T-helper 1 cell treated with Interleukin-12 subunit alpha and Interleukin-12 subunit beta and Interleukin-4 antibody, amounts not matched to agents 30 ng/mL and 1 ng/mL, for 36 hours (primary cell): Measurements from ENCODE around the gene NTMT1. TPM values are rescaled to one million over a fixed set of nuclear protein-coding genes. Genes with fewer than 3 reads are reported as not detected.
"Not testable (repeated sequence)": the region's sequence is repeated elsewhere in the genome, so short reads cannot be mapped to it uniquely, and the experiment has no call there.

Source experiments
- intact Hi-C: fragments of 100-400 bp; cut with micrococcal nuclease; formaldehyde crosslinking; loops from one replicate; pipeline ENCODE4 v1.15.1; 2024
- total RNA-seq: library from RNA; stranded (reverse); gene quantifications from 2 replicates; pipeline ENCODE4 v1.2.3, GENCODE V29; 2022

The NTMT1 gene
- total RNA-seq, 1 donor from 2014 or later: 35.4 TPM

DNA sequence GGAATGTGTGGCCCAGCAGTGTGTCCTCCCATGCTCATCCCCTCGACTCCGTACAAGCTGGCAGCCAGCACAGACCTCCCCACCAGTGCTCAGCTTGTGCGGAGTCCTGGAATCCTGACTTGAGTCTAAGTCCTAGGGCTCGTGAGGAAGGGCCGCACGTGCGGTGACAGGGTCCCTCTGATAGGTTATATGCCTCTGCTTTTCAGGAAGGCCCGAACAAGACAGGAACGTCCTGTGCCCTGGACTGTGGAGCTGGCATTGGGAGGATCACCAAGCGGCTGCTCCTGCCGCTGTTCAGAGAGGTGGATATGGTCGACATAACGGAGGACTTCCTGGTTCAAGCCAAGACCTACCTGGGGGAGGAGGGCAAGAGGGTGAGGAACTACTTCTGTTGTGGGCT lies 7.9 kb downstream of the NTMT1 start:
- intact Hi-C loops: no loop called here

DNA sequence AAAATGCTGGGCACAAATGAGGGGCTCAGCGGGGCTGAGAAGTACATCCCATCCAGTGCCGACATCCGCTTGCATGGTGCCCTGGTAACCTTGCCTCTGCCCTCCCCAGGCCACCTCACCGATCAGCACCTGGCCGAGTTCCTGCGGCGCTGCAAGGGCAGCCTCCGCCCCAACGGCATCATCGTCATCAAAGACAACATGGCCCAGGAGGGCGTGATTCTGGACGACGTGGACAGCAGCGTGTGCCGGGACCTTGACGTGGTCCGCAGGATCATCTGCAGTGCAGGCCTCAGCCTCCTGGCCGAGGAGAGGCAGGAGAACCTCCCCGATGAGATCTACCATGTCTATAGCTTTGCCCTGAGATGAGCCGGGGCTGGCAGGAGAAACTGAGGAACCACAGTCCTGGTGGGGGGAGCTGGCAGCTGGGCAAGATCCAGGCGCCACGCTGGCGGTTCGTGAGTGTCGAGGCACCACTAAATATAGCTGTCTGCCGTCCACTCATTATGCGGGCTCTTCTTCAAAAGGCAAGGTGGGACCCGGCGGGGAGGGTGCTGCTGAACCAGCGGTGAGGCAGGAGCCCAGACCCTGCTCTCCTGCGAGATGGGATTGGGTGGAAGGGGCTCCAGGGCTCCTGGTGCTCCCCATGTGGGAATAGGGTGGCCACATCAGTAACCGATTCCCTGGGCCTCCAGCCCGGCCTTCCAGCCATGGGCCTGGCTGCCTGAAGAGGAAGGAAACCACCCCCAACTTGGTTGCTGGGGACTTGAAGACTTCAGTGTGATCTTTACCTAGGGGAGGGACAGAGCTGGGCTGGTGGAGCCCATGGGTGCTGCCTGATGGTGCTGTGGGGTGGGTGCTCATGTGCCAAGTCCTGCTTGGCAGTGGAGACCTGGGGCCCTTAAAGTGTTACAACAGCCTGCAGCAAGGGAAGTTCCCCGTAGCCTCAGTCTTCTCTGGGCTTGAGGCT lies 9.4 kb downstream of the NTMT1 start:
- intact Hi-C loops: no loop called here

DNA sequence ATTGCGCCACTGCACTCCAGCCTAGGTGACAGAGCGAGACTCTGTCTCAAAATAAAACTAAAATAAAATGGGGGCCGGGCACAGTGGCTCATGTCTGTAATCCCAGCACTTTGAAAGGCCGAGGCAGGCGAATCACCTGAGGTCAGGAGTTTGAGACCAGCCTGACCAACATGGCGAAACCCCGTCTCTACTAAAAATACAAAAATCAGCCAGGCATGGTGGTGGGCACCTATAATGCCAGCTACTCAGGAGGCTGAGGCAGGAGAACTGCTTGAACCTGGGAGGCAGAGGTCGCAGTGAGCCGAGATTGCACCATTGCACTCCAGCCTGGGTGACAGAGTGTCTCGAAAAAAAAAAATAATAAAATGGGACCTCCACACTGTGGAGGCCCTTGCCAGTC lies 10.4 kb downstream of the NTMT1 start:
- intact Hi-C loops: not testable (repeated sequence)

DNA sequence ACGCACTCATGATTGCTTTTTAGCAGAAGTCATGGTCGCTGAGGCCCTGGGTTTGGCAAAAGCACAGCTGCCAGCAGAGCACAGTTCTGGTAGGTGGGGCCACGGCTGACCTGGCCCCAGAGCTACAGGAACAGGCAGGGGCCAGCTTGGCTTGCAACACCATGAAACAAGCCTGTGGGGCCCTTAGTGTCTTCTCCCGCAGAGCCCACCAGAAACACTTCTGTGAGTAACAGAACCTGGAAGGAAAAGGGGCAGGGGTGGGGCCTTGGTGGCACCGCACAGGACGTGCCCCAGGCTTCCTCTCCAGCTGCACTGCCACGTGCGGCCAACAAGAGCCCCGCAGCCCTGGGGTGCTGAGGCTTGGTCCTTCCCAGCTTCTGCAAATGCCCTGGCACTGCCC lies 11.1 kb downstream of the NTMT1 start:
- intact Hi-C loops: no loop called here

DNA sequence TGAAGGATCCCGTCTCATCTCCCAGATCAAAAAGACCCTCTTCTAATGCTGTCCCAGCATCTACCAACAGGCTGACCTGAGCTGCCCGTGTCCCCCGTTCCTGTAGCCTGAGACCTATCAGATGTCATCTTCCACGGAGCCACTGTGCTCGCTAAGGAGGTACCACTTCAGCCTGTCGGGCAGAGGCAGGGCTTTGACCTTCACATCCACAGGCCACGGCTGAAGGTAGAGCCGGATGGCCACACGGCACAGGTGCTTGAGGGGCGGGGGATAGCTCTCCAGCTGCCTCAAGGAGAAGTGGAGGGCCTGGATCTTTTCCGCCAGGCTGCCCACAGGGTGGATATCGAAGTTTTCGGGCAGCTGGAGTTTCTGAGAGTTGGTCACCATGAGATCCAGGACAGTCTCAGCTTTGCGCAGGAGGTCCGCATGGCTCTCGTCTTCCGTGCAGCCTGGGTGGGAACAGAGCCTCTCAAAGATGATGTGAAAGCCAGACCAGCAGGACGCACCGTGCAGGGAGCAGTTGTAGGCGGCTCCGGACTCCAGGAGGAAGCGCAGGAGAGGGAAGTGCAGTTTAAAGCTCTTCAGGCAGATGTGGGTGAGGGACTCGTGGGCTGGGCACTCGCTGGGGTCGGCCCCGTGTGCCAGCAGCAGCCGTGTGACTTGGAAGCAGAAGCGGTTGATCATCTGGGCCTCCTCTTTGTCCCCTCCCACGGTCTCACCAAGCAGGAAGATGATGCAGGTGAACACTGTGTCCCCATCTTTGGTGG lies 11.9 kb downstream of the NTMT1 start:
- intact Hi-C loops: no loop called here

DNA sequence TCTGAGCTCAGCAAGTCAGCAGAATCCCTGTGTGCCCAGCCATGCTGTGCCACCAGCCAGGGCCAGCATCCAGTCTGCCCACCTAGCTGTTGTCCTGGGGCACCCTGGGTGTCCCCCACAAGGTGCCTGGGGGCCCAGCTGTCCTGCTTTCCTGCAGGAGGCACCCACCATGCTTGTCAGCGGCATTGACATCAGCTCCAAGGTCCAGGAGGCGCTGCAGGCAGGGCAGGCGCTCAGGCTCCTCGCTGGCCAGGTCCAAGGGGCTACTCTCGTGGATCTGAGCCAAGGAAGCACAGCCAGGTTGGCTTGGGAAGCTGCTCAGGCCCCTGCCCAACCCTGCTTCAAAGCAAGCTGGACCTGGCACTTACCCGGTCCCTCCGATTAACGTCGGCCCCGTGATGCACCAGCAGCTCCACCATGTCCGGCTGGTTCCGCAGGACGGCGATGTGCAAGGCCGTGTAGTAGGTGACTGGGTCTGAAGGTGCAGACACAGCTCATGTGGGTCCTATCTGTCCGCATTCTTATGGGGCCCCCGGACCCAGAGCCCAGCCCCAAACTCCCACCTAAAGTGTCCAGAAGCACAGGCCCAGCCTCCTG lies 13.2 kb downstream of the NTMT1 start:
- intact Hi-C loops: no loop called here

DNA sequence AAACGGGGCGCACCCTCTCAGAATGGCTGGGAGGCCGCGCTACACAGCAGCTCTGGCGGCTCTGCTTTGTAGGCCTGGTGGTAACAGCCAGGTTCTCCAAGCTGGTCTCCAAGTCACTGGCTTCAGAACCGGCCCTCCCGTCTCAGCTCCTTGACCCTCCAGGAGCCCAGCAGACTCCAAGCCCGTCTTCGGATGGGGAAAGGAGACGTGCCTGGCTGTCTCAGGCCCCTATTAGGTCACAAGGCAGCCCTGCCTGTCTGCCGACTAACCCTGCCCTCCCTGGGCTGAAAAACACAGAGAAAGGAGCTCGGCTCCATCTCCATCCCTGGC lies 13.8 kb downstream of the NTMT1 start:
- intact Hi-C loops: loop anchor here (5.0 kb wide), 2 partner anchors 73 to 867 kb away; partner anchors contain the start of gene ZER1

DNA sequence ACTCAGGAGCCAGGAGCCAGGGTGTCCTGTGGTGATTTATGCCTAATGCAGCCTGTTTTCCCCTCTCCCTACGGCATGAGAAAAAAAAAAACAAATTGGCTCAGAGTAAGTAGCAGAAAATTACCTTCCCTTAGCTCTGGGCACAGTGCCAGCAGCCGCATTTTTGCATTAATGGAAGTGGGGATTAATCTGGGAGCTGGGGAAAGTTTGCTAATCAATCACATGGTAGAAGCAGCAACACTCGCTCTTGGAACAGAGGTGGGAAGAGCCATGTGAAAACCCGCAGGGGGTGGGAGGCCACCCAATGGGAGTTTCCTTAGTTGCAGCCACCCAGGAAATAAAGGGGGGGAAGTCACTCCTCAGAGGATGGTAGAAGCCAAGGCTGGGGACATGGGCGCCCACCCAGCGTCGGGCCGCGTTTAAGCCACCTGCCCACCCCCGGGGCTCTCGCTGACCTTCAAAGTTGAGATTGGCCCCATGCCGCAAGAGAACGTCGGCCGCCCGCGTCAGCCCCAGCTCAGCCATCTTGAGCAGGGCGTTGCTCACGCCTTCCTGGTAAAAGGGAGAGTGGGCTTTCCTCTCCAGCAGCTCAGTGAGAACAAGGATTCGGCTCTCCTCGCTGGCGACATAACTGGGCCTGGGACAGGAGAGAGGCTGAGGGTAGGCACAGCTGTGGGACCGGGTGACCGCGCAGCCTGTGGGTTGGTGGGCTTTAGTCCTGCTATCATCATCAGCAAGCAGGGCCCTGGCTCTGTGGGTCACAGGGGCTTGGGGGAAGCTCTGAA lies 14.3 kb downstream of the NTMT1 start:
- intact Hi-C loops: loop anchor here (5.0 kb wide), 2 partner anchors 72 to 868 kb away; partner anchors contain the start of gene ZER1

DNA sequence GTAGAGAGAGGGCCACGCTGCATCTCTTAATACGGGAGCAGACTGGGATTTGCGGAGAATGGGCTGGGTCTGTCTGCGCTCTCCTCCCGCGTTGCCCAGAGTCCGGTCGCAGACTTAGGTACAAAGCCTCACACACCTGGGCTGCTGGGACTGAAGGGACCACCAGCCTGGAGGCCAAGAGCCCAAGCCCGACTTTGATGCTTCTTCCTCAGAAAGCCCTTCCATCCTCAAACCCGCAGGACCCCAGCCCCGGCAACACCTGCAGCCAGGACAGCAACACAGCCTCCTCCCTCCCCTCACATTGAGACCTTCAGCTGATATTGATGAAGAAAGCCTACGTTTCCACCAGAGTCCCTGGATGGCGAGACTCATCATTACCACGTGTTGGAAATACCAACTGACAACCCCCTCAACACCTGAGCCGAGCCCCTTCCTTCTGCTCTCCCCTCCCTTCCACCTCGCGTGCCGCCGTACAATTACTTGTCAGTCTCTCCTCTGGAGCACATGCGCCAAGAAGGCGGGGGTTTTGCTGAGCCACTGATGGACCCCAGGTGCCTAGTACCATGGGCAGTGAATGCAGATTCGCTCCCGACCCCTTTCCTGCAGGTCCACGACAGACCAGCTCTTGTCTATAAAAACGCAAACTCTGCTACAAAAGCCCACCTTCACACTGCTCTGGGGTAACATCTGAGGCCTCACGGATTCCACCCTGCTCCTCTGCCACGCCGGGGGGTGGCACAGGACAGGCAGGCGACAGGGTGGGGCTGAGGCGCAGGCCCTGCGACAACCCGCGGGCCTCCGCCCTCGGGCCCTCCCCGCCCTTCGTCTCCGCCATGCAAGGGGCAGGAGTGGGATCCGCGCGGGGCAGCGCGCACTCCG lies 15.1 kb downstream of the NTMT1 start:
- intact Hi-C loops: loop anchor here (5.0 kb wide), 2 partner anchors 71 to 869 kb away; partner anchors contain the start of gene ZER1

DNA sequence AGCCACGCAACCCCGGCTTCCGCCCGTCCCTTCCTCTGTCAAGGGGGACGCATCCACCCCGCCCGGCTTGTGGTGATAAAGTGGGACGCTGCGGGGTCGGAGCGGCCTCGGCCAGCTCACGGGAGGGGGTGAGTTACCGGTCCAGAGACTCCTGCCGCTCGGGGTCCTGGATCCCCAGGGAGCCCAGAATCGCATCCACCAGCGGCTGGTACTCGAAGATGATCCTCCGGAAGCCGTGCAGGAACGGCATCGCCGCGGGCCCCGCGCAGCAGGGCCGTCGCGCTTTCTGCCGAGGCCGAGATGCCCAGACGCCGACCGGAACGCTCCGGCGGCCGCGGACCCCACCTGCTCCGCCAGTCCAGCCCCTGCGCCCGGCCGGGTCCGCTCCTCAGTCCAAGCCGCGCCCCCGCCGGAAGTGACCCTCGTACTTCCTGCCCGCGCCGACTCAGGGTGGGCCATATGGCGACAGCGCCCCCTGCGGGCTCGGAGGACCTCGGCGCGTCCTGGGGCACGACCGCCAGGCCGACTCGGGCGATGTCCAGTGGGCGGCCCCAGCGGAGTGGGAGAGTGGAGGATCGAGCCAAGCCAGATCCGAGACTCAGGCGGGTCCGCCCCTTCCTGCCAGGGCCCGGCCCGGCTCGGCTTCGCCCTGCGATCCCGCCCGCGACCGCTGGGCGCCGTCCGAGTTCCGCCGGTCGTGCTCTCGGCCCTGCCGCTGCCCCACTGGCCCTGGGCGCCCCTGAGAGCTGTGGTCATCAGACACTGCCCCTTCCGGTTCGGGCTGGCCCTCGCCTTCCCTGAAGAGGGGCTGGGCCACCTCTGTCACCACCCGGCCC lies 16.0 kb downstream of the NTMT1 start, which contains the start of gene ASB6:
TSS of gene ASB6 (minus strand) at position 402 of the 836 bp plus-strand sequence. CDS start at position 250, 152 bp downstream.
- intact Hi-C loops: loop anchor here (1.0 to 5.0 kb wide), 8 partner anchors 16 to 870 kb away; partner anchors contain the start of genes CRAT, NTMT1, PRRX2 and ZER1

DNA sequence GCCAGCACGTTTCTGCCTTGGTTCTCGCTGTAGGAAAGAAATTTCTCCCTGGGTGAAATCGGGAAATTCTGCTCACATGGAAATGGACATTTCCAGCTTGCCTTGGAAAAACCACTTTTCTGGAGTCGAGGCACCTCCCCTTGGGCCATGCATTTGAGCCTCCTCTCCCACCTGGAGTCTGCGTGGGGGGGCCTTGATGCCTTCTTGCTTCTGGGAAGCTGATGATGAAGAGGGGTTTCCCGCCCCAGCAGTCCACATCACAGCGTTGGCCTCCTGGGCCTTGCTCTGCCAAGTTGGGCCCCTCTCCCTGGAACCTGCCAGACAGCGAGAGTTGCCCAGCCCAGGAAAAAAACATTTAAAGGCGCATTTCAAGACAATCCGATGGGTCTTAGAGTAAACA lies 17.7 kb downstream of the NTMT1 start:
- intact Hi-C loops: loop anchor here (5.0 kb wide), 2 partner anchors 69 to 871 kb away; partner anchors contain the start of gene ZER1

DNA sequence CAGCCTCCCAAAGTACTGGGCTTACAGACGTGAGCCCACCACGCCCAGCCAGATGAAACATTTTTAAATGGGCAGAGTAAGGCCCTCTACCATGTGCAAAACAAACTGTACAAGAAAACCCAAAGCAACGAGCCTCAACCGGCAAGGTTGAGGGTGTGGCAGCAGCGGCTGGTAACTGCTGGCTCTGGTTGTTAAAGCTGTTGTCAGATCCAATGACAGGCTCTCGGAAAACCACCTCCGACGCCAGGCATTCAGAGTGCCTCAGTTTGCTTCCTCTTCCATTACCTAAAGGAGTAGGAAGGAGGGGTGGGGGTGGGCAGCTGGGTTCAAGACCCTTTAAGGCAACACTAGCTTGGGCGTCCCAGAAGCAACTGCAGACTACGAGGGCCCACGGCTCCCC lies 18.4 kb downstream of the NTMT1 start:
- intact Hi-C loops: loop anchor here (5.0 kb wide), 2 partner anchors 68 to 872 kb away; partner anchors contain the start of gene ZER1

DNA sequence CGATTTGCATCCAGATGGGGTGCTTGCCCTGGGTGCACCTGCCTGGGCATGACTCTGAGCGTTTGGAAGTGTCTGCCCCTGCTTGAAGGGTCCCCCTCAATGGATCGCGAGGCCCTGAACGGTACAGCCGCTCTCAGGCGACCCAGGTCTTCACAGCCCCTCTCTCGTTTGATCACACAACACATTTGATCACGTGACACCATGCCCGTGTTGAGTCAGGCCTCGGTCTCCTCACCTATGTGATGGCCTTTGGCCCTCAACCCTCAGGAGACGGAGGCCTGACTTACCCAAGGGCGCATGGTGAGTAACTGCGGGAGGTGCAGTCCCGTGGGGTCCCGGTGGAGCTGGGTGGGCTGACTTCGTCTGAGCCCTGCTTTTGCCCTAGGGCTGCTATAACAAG lies 18.9 kb downstream of the NTMT1 start:
- intact Hi-C loops: loop anchor here (5.0 kb wide), 2 partner anchors 67 to 873 kb away; partner anchors contain the start of gene ZER1

DNA sequence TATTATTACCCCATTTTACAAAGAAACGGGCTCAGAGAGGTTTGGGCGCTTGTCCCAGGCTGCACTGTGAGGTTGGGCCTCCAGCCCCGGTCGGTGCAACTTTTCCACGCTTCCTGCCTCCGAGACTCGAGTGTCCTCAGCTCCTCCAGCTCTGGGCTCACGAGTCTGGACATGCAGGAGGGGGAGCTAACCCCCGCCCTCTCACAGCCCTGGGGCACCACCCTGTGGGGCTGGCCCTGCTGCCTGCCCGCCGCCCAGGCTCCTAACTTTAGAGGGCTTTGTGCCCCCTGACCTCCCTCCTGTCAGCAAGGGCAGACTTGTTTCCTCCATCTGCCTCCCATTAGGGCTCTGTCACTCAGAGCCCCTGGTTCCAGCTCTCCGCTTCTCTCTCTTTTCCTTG lies 20.3 kb downstream of the NTMT1 start:
- intact Hi-C loops: no loop called here

DNA sequence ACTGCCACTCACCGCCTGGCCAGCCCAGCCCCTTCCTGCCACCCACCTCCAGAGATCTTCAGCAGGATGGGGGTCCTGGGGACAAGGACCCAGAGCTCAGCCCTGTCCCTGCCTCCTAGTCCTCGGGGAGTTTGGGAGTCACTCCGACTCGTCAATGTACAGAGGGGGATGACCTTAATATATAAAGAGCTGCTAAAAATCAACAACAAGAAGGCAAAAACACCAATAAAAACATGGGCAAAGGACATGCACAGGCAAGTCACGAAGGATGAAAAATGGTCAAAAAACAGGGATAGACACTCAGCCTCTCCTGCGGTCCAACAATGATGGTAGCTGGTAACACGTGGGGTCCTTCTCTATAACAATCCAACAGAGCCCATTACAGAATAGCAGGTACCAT lies 20.7 kb downstream of the NTMT1 start:
- intact Hi-C loops: no loop called here

DNA sequence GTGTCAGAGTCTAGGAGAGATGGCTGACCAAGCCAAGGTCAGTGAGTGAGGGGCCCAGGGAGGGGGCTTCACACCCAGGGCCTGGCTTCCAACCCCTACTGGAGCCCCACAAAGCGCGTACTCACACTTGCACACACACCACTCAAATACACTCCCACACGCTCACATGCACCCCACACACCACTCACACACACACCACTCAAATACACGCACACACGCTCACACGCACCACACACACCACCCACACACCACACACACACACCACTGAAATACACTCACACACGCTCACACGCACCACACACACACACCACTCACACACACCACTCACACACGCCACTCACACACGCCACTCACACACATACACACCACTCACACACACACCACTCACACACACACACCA lies 21.7 kb downstream of the NTMT1 start:
- intact Hi-C loops: no loop called here

DNA sequence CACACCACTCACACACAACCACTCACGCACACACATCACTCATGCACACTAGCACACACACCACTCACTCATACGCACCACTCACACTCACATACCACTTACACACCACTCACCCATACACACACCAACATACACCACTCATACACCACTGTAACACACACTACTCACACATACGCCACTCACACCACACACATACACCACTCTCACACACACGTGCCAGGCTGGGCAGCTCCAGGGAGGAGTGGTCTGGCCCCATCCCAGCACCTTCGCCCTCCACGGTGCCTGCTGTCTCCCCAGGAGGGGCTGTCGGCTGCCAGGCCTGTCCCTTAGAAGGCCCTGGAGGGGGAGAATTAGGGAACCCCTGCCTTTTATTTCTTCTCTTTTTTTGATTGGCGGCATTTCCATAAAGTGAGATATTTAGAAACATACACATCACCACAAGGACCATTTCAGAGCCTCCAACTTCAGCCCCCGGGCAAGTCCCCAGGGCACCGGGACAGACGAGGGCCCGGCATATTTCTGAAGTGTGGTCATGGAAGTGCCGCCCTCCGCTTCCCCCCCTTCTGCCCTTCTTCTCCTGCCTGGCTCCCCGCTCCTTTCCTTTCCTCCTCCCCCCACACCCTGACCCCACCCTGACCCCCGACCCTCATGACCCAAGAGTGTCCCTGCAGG lies 22.3 kb downstream of the NTMT1 start:
- intact Hi-C loops: no loop called here

DNA sequence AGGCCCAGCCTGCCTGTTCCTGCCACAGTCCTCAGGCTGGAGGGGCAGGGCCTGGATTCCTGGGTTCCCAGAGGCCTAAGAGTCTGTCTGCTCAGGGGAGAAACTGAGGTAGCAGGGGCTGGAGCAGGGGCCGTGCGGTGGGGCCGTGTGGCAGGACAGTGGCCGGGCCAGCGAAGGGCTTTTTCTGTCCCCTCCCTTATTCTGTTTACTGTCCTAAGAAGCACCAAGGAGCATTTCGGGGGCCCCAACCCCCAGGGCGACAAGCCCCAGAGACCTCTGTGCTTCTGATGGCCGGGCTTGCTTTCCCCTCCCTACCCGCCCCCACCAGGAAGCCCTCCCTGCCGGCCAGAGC lies 22.8 kb downstream of the NTMT1 start:
- intact Hi-C loops: no loop called here
